GM12878 (cell line): ENCODE measurements around the gene CYTIP. TPM values are rescaled to one million over a fixed set of nuclear protein-coding genes. Genes with fewer than 3 reads are reported as not detected.

Source experiments
- ATAC-seq: fragments of 200-7000 bp; cut with Tn5 transposase; 3 replicates; pipeline ENCODE4 v1.9.1; 2020; ENCODE audit warnings: mild to moderate bottlenecking, moderate library complexity
- BruUV-seq: library from RNA; stranded (reverse); fragments of 400-500 nt; replicated peaks from 2 replicates; lab custom pipeline; 2021; lab: Mats Ljungman, UMichigan
- CTCF ChIA-PET: fragments of 300-600 bp; sonication (Branson Sonifier 250); formaldehyde crosslinking; extraction: SDS; loops from one replicate; lab custom pipeline; 2021; ENCODE audit warnings: inconsistent platforms; lab: Yijun Ruan, JAX
- POLR2A ChIA-PET: fragments of 350-600 bp; formaldehyde crosslinking; extraction: SDS; loops from one replicate; lab custom pipeline; 2021; ENCODE audit warnings: inconsistent platforms; lab: Charles Lee
- RAD21 ChIA-PET: fragments of 300-600 bp; sonication (Branson Sonifier 250); formaldehyde crosslinking; loops from one replicate; lab custom pipeline; 2023; ENCODE audit warnings: antibody characterized with exemption; ENCODE audit not compliant: unreplicated experiment; lab: Charles Lee
- SMC1A ChIA-PET: fragments of 300-600 bp; sonication (Branson Sonifier 250); formaldehyde crosslinking; loops from one replicate; lab custom pipeline; 2023; ENCODE audit not compliant: unreplicated experiment, uncharacterized antibody; lab: Charles Lee
- DNase-seq: peaks from one replicate; pipeline ENCODE4 v3.0.0-alpha.2; 2011; ENCODE audit warnings: low read depth, low spot score
- FAIRE-seq: peaks from 3 replicates; lab custom pipeline; 2011; peaks lifted over from hg19 to GRCh38; lab: Jason Lieb, UNC
- H2AFZ ChIP-seq: 2 replicates; pipeline ENCODE4 v1.6.0; 2011; ENCODE audit warnings: low read depth, low read length, control low read depth; ENCODE audit not compliant: control insufficient read depth
- H3K27ac ChIP-seq: 2 replicates; pipeline ENCODE4 v1.5.1; 2011; ENCODE audit warnings: control low read depth; ENCODE audit not compliant: control insufficient read depth, insufficient read depth
- H3K27me3 ChIP-seq, 2 experiments: replicated peaks in 1 of 2; 2 replicates each; pipeline versions ENCODE4 v1.6.0 to v1.6.1; 2011; ENCODE audit warnings: low read length in 1 of 2; ENCODE audit not compliant: control insufficient read depth in 2 of 2, insufficient read depth in 2 of 2
- H3K36me3 ChIP-seq, 2 experiments: 2 replicates each; pipeline ENCODE4 v1.5.1; 2011; ENCODE audit warnings: low read length in 1 of 2; ENCODE audit not compliant: control insufficient read depth in 2 of 2, insufficient read depth in 2 of 2
- H3K4me1 ChIP-seq: 2 replicates; pipeline ENCODE4 v1.6.1; 2011; ENCODE audit warnings: mild to moderate bottlenecking, low read length, moderate library complexity, mixed read lengths; ENCODE audit not compliant: control insufficient read depth, insufficient read depth
- H3K4me2 ChIP-seq: 2 replicates; pipeline ENCODE4 v1.6.0; 2011; ENCODE audit warnings: control low read depth; ENCODE audit not compliant: control insufficient read depth, insufficient read depth
- H3K4me3 ChIP-seq: fragments of 200-600 bp; sonication (generic); 2 replicates; pipeline ENCODE4 v1.5.1; 2016
- H3K79me2 ChIP-seq: 2 replicates; pipeline ENCODE4 v1.6.0; 2011; ENCODE audit warnings: low read length; ENCODE audit not compliant: control insufficient read depth, insufficient read depth
- H3K9ac ChIP-seq: 2 replicates; pipeline ENCODE4 v1.8.0; 2011; ENCODE audit warnings: low read length, control low read depth, mixed read lengths; ENCODE audit not compliant: control insufficient read depth, insufficient read depth
- H3K9me3 ChIP-seq: replicated peaks from 3 replicates; pipeline ENCODE4 v1.5.1; 2011; ENCODE audit warnings: mild to moderate bottlenecking, low read length; ENCODE audit not compliant: control insufficient read depth, insufficient read depth
- H4K20me1 ChIP-seq: 2 replicates; pipeline ENCODE4 v1.6.0; 2011; ENCODE audit not compliant: control insufficient read depth, insufficient read depth
- BACH1 ChIP-seq: fragments of 450-650 bp; IDR thresholded peaks from 2 replicates; pipeline ENCODE4 v1.6.1; 2017; ENCODE audit warnings: mild to moderate bottlenecking, borderline replicate concordance
- BCLAF1 ChIP-seq: fragments of 450-650 bp; IDR thresholded peaks from 2 replicates; pipeline ENCODE4 v1.6.1; 2017; ENCODE audit warnings: antibody characterized with exemption, mild to moderate bottlenecking, moderate library complexity
- IKZF1 ChIP-seq: fragments of 450-650 bp; conservative IDR thresholded peaks from 2 replicates; pipeline ENCODE4 v1.6.1; 2017; ENCODE audit warnings: antibody characterized with exemption, mild to moderate bottlenecking
- MTA2 ChIP-seq: fragments of 450-650 bp; IDR thresholded peaks from 2 replicates; pipeline ENCODE4 v1.6.1; 2016; ENCODE audit warnings: low read depth, mild to moderate bottlenecking, moderate library complexity
- NFYB ChIP-seq: IDR thresholded peaks from 2 replicates; pipeline ENCODE4 v1.6.1; 2011; ENCODE audit warnings: low read depth, mild to moderate bottlenecking, low read length, improper control_type of control experiment, moderate library complexity; ENCODE audit not compliant: insufficient read depth
- TBL1XR1 ChIP-seq: IDR thresholded peaks from 2 replicates; pipeline ENCODE4 v1.6.1; 2012; ENCODE audit warnings: low read depth, low read length, improper control_type of control experiment
- TCF3 ChIP-seq: IDR thresholded peaks from 2 replicates; pipeline ENCODE4 v1.6.1; 2012; ENCODE audit warnings: low read depth, mild to moderate bottlenecking, low read length, borderline replicate concordance; ENCODE audit not compliant: insufficient read depth
- ZBTB40 ChIP-seq: fragments of 450-650 bp; IDR thresholded peaks from 2 replicates; pipeline ENCODE4 v1.6.1; 2016; ENCODE audit warnings: mild to moderate bottlenecking, moderate library complexity, borderline replicate concordance
- WGBS: methylation state at CpG from one replicate; pipeline ENCODE4 v1.1.6; 2016; ENCODE audit warnings: low lambda C conversion rate; ENCODE audit not compliant: insufficient replicate concordance, insufficient coverage; ENCODE audit errors: missing lambda C conversion rate; 5-methylcytosine and 5-hydroxymethylcytosine counted together
- in situ Hi-C: fragments of 300-500 bp; cut with MboI; formaldehyde crosslinking; loops from 9 replicates; pipeline ENCODE4 v1.14.3; 2018; ENCODE audit warnings: mixed read lengths
- intact Hi-C: fragments of 100-400 bp; cut with micrococcal nuclease; formaldehyde crosslinking; loops from one replicate; pipeline ENCODE4 v1.14.2; 2022; ENCODE audit not compliant: unreplicated experiment
- polyA plus RNA-seq, 11 experiments: library from polyadenylated mRNA; depleted of rRNA in 4 of 11; unstranded in 6 of 11; stranded (reverse) in 5 of 11; fragments of >200 nt; fragmentation: Nextera tagmentation in 4 of 11; fragmentation: Illumina TruSeq in 1 of 11; extraction: Ambion mirVana in 4 of 11; extraction: Trizol in 1 of 11; gene quantifications; 1 replicate in 1 of 11; 2 replicates in 10 of 11; pipeline versions ENCODE4 v1.2.1 to v1.2.3, GENCODE V29; 2011 to 2016; ENCODE audit warnings: inconsistent platforms in 2 of 11, missing spikeins in 2 of 11, low read depth in 1 of 11
- total RNA-seq, 4 experiments: library from RNA; depleted of rRNA in 3 of 4; stranded (reverse); fragments of >200 nt in 3 of 4; fragmentation: Illumina TruSeq in 1 of 4; extraction: Trizol in 1 of 4; gene quantifications; 2 replicates each; pipeline versions ENCODE4 v1.2.1 to v1.2.3, GENCODE V29; 2013 to 2021
- TF ChIP-seq, protein P1 (sequence below): IDR thresholded peaks from 2 replicates; pipeline ENCODE4 v1.6.1; 2012; ENCODE audit warnings: low read depth, low read length, improper control_type of control experiment

Gene CYTIP
- total and polyA plus RNA-seq, 10 of the 15 experiments (the other 5 are each of a cell fraction or from before 2014, with no cell fraction given): 55.1 to 178 (median 73.4) TPM

DNA sequence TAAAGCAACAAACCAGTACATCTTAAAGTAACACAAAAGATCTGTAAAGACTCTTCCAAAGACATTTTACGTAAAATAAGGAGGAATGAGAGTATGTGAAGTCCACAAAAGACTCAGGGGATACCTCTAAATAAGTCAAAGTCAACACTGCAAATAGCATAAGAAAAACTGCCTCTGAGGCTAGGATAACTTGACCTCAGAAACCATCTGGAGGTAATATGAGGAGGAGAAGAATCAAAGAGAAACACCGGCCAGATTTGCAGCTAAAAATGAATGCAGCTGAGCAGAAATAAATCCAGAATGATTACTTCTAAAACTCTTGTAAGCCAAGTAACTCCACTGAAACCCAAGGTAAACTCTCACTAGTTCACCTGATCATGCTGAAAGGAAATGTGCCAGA, 66.0 kb downstream of the CYTIP start:
- TF ChIP-seq BACH1 (no peak), IKZF1 (no peak), BCLAF1 (no peak), MTA2 (no peak), NFYB (no peak), ZBTB40 (no peak), TCF3 (no peak), TBL1XR1 (no peak)
- TF ChIP-seq, protein P1, sequence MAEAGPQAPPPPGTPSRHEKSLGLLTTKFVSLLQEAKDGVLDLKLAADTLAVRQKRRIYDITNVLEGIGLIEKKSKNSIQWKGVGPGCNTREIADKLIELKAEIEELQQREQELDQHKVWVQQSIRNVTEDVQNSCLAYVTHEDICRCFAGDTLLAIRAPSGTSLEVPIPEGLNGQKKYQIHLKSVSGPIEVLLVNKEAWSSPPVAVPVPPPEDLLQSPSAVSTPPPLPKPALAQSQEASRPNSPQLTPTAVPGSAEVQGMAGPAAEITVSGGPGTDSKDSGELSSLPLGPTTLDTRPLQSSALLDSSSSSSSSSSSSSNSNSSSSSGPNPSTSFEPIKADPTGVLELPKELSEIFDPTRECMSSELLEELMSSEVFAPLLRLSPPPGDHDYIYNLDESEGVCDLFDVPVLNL: no peak
- H3K9me3 ChIP-seq: peaks cover 15% of the 10 kb centered on the region
- no peaks in the 10 kb centered on the region for H4K20me1 ChIP-seq
- H3K9ac ChIP-seq: no peak overlapping the region
- ATAC-seq (no peak), FAIRE-seq (no peak), DNase-seq (no peak)
- intact Hi-C loops: no loop called here
- no TSS peak for BruUV-seq
- H3K27ac ChIP-seq: no peak overlapping the region
- H3K79me2 ChIP-seq: no peaks in the 10 kb centered on the region
- no peak overlapping the region for H2AFZ ChIP-seq
- 74% methylated on average over 2 of the region's 2 CpGs for WGBS
- ChIA-PET POLR2A (no interaction called here), SMC1A (no interaction called here), CTCF (no interaction called here), RAD21 (no interaction called here)
- no peaks in the 10 kb centered on the region for H3K36me3 ChIP-seq
- H3K27me3 ChIP-seq: no peaks in the 10 kb centered on the region
- no peaks in the 10 kb centered on the region for H3K4me1 ChIP-seq
- in situ Hi-C loops: no loop called here
- no peak overlapping the region for H3K4me3 ChIP-seq
- H3K4me2 ChIP-seq: no peak overlapping the region
